HEK293 (cell line): ENCODE data around the gene ANTKMT.

Source experiments
- CTCF ChIA-PET: fragments of 350-600 bp; formaldehyde crosslinking; extraction: SDS; loops from one replicate; lab custom pipeline; 2021; ENCODE audit warnings: antibody characterized with exemption; lab: Yijun Ruan, JAX
- POLR2A ChIA-PET: fragments of 300-600 bp; formaldehyde crosslinking; extraction: SDS; loops from one replicate; lab custom pipeline; 2020; ENCODE audit warnings: antibody characterized with exemption, inconsistent platforms; lab: Yijun Ruan, JAX
- H3K27ac ChIP-seq: fragments of 200-500 bp; sonication (Bioruptor generic); 2 replicates; pipeline ENCODE4 v1.5.1; 2014; ENCODE audit warnings: low read depth, low read length, control low read depth, inconsistent platforms; ENCODE audit errors: extremely low read depth
- H3K36me3 ChIP-seq, 2 experiments: fragments of 200-500 bp in 1 of 2; sonication (Bioruptor generic) in 1 of 2; 1 replicate in 1 of 2; 2 replicates in 1 of 2; pipeline ENCODE4 v1.5.1; 2014 to 2017; ENCODE audit warnings: inconsistent platforms in 2 of 2, low read length in 2 of 2; ENCODE audit not compliant: control insufficient read depth in 2 of 2, insufficient read depth in 1 of 2
- H3K4me1 ChIP-seq: fragments of 200-500 bp; sonication (Bioruptor generic); 2 replicates; pipeline ENCODE4 v1.5.1; 2014; ENCODE audit warnings: mild to moderate bottlenecking, low read length, inconsistent platforms; ENCODE audit not compliant: control insufficient read depth, insufficient read depth
- H3K4me3 ChIP-seq: 2 replicates; pipeline ENCODE4 v1.5.1; 2011; ENCODE audit warnings: low read depth, mild to moderate bottlenecking, control low read depth, low read length, moderate library complexity
- H3K9me3 ChIP-seq: fragments of 200-500 bp; sonication (Bioruptor generic); 2 replicates; pipeline ENCODE4 v1.5.1; 2014; ENCODE audit warnings: low read depth, low read length, inconsistent platforms; ENCODE audit not compliant: control insufficient read depth, insufficient read depth
- BCL11B ChIP-seq: fragments of 450-650 bp; formaldehyde crosslinking; IDR thresholded peaks from 2 replicates; pipeline ENCODE4 v1.5.1; 2016; ENCODE audit warnings: low read depth, missing biosample characterization, missing genetic modification characterization
- EGR2 ChIP-seq: fragments of 450-650 bp; formaldehyde crosslinking; IDR thresholded peaks from 2 replicates; pipeline ENCODE4 v1.5.1; 2016; ENCODE audit warnings: low read depth, missing biosample characterization, missing genetic modification characterization
- HOXD13 ChIP-seq: sonication (generic); formaldehyde crosslinking; IDR thresholded peaks from 2 replicates; pipeline ENCODE4 v1.8.0; 2022; ENCODE audit warnings: missing genetic modification reagents, borderline replicate concordance
- SCRT2 ChIP-seq: fragments of 450-650 bp; formaldehyde crosslinking; IDR thresholded peaks from 2 replicates; pipeline ENCODE4 v1.5.1; 2016; ENCODE audit warnings: missing biosample characterization, missing genetic modification characterization
- ZBTB17 ChIP-seq: fragments of 450-650 bp; formaldehyde crosslinking; IDR thresholded peaks from 2 replicates; pipeline ENCODE4 v1.5.1; 2016; ENCODE audit warnings: missing biosample characterization, missing genetic modification characterization
- ZBTB20 ChIP-seq: fragments of 450-650 bp; formaldehyde crosslinking; IDR thresholded peaks from 2 replicates; pipeline ENCODE4 v1.5.1; 2016; ENCODE audit warnings: missing biosample characterization, missing genetic modification characterization
- ZBTB48 ChIP-seq: fragments of 450-650 bp; formaldehyde crosslinking; IDR thresholded peaks from 2 replicates; pipeline ENCODE4 v1.5.1; 2016; ENCODE audit warnings: missing biosample characterization, missing genetic modification characterization
- ZEB2 ChIP-seq: fragments of 450-650 bp; formaldehyde crosslinking; IDR thresholded peaks from 2 replicates; pipeline ENCODE4 v1.5.1; 2016; ENCODE audit warnings: missing biosample characterization, missing genetic modification characterization
- ZFP37 ChIP-seq: fragments of 450-650 bp; formaldehyde crosslinking; IDR thresholded peaks from 2 replicates; pipeline ENCODE4 v1.5.1; 2016; ENCODE audit warnings: missing biosample characterization, missing genetic modification characterization
- ZNF146 ChIP-seq: fragments of 450-650 bp; formaldehyde crosslinking; IDR thresholded peaks from 2 replicates; pipeline ENCODE4 v1.5.1; 2016; ENCODE audit warnings: missing biosample characterization, missing genetic modification characterization
- ZNF16 ChIP-seq: fragments of 450-650 bp; formaldehyde crosslinking; IDR thresholded peaks from 2 replicates; pipeline ENCODE4 v1.5.1; 2016; ENCODE audit warnings: low read depth, missing biosample characterization, missing genetic modification characterization
- ZNF184 ChIP-seq: fragments of 450-650 bp; IDR thresholded peaks from 2 replicates; pipeline ENCODE4 v1.5.1; 2018; ENCODE audit warnings: missing biosample characterization, mild to moderate bottlenecking, missing genetic modification characterization
- ZNF335 ChIP-seq: fragments of 450-650 bp; formaldehyde crosslinking; conservative IDR thresholded peaks from 2 replicates; pipeline ENCODE4 v1.5.1; 2016; ENCODE audit warnings: missing biosample characterization, missing genetic modification characterization
- ZNF341 ChIP-seq: fragments of 450-650 bp; formaldehyde crosslinking; IDR thresholded peaks from 2 replicates; pipeline ENCODE4; 2016; ENCODE audit warnings: low read depth, missing biosample characterization, missing genetic modification characterization
- ZNF423 ChIP-seq: fragments of 450-650 bp; formaldehyde crosslinking; IDR thresholded peaks from 2 replicates; pipeline ENCODE4 v1.5.1; 2016; ENCODE audit warnings: missing biosample characterization, missing genetic modification characterization
- ZNF629 ChIP-seq: fragments of 450-650 bp; formaldehyde crosslinking; IDR thresholded peaks from 2 replicates; pipeline ENCODE4 v1.5.1; 2017; ENCODE audit warnings: missing biosample characterization, missing genetic modification characterization
- ZNF707 ChIP-seq: fragments of 450-650 bp; formaldehyde crosslinking; IDR thresholded peaks from 2 replicates; pipeline ENCODE4 v1.5.1; 2016; ENCODE audit warnings: missing biosample characterization, missing genetic modification characterization
- TF ChIP-seq, protein P1 (sequence below): fragments of 450-650 bp; formaldehyde crosslinking; IDR thresholded peaks from 2 replicates; pipeline ENCODE4 v1.5.1; 2016; ENCODE audit warnings: missing biosample characterization, missing genetic modification characterization
- TF ChIP-seq, protein P2 (sequence below): fragments of 450-650 bp; formaldehyde crosslinking; IDR thresholded peaks from 2 replicates; pipeline ENCODE4 v1.5.1; 2016; ENCODE audit warnings: missing biosample characterization, missing genetic modification characterization
- TF ChIP-seq, protein P3 (sequence below): fragments of 450-650 bp; formaldehyde crosslinking; IDR thresholded peaks from 2 replicates; pipeline ENCODE4 v1.5.0; 2017; ENCODE audit warnings: missing biosample characterization, missing genetic modification characterization, borderline replicate concordance
- TF ChIP-seq, protein P4 (sequence below): fragments of 450-650 bp; formaldehyde crosslinking; IDR thresholded peaks from 2 replicates; pipeline ENCODE4 v1.5.1; 2017; ENCODE audit warnings: missing biosample characterization, missing genetic modification characterization
- TF ChIP-seq, protein P5 (sequence below): sonication (generic); formaldehyde crosslinking; IDR thresholded peaks from 2 replicates; pipeline ENCODE4 v1.8.1; 2022; ENCODE audit warnings: mild to moderate bottlenecking, moderate library complexity, missing genetic modification reagents
- TF ChIP-seq, protein P6 (sequence below): fragments of 450-650 bp; formaldehyde crosslinking; IDR thresholded peaks from 2 replicates; pipeline ENCODE4 v1.5.1; 2016; ENCODE audit warnings: missing biosample characterization, missing genetic modification characterization

ANTKMT gene

DNA sequence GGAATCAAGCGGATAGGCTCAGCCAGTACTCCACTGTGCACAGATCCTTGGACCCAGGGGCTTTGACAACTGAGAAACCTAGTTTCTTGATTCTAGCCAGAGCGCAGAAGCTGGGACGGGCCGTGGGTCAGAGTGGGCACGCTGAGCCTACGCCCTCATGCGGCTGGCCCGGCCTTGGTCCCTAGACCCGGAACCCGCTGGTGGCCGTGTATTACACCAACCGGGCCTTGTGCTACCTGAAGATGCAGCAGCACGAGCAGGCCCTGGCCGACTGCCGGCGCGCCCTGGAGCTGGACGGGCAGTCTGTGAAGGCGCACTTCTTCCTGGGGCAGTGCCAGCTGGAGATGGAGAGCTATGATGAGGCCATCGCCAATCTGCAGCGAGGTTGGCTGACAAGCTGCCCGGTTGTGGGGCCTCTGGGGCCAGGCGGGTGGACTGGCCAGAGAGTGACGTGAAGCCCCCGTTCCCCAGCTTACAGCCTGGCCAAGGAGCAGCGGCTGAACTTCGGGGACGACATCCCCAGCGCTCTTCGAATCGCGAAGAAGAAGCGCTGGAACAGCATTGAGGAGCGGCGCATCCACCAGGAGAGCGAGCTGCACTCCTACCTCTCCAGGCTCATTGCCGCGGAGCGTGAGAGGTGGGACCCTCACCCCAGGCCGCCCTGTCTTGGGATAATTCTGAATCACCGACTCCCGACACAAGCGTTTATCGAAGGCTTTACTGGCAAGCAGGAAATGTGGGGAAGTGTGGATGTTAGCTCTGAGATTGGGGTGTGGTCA is 39.8 kb upstream of the ANTKMT start:
- H3K4me1 ChIP-seq = peaks cover 14% of the 10 kb centered on the region; the same call in 1 of the 2 replicates
- ChIA-PET CTCF (interaction anchor here (0.6 to 1.1 kb wide), 4 partner anchors 14 to 376 kb away, joined by 3 to 5 read pairs (median 4); no protein-coding TSS in a partner anchor), POLR2A (interaction anchor here (0.6 to 5.4 kb wide), 10 partner anchors 7 to 131 kb away, joined by 3 to 57 read pairs (median 5); partner anchors contain the start of genes ANTKMT, RHOT2, WDR24 and WDR90)
- H3K27ac ChIP-seq = peak overlapping the region; percentile 97
- no peaks in the 10 kb centered on the region for H3K9me3 ChIP-seq
- peak overlapping the region; percentile 82 for H3K4me3 ChIP-seq
- H3K36me3 ChIP-seq = peaks cover 3 to 48% of the 10 kb centered on the region in 2 experiments; a peak in 1 of 3 replicates
- TF ChIP-seq, protein P1, sequence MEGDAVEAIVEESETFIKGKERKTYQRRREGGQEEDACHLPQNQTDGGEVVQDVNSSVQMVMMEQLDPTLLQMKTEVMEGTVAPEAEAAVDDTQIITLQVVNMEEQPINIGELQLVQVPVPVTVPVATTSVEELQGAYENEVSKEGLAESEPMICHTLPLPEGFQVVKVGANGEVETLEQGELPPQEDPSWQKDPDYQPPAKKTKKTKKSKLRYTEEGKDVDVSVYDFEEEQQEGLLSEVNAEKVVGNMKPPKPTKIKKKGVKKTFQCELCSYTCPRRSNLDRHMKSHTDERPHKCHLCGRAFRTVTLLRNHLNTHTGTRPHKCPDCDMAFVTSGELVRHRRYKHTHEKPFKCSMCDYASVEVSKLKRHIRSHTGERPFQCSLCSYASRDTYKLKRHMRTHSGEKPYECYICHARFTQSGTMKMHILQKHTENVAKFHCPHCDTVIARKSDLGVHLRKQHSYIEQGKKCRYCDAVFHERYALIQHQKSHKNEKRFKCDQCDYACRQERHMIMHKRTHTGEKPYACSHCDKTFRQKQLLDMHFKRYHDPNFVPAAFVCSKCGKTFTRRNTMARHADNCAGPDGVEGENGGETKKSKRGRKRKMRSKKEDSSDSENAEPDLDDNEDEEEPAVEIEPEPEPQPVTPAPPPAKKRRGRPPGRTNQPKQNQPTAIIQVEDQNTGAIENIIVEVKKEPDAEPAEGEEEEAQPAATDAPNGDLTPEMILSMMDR (tag by site-specific recombination) = peak; percentile 82
- TF ChIP-seq ZEB2 (no peak), ZNF423 (no peak), ZFP37 (peak; percentile 48; the same call in 1 of the 2 replicates), ZNF341 (peak; percentile 83), ZNF146 (tag by site-specific recombination) (peak; percentile 2; the same call in 1 of the 2 replicates), ZNF184 (tag by site-specific recombination) (no peak), ZNF335 (tag by site-specific recombination) (peak; percentile 95), ZBTB20 (tag by site-specific recombination) (peak; percentile 9; the same call in 1 of the 2 replicates), HOXD13 (CRISPR knock-in tag) (0 out of 2 replicates have a peak, but pooled peaks have one; percentile 11), ZBTB48 (tag by site-specific recombination) (0 out of 2 replicates have a peak, but pooled peaks have one; percentile 42), EGR2 (tag by site-specific recombination) (peak; percentile 17; the same call in 1 of the 2 replicates), ZNF16 (tag by site-specific recombination) (no peak), SCRT2 (tag by site-specific recombination) (0 out of 2 replicates have a peak, but pooled peaks have one; percentile 10), BCL11B (tag by site-specific recombination) (peak; percentile 65), ZNF629 (peak; percentile 76), ZBTB17 (tag by site-specific recombination) (peak; percentile 86), ZNF707 (tag by site-specific recombination) (0 out of 2 replicates have a peak, but pooled peaks have one; percentile 32)
- TF ChIP-seq, protein P2, sequence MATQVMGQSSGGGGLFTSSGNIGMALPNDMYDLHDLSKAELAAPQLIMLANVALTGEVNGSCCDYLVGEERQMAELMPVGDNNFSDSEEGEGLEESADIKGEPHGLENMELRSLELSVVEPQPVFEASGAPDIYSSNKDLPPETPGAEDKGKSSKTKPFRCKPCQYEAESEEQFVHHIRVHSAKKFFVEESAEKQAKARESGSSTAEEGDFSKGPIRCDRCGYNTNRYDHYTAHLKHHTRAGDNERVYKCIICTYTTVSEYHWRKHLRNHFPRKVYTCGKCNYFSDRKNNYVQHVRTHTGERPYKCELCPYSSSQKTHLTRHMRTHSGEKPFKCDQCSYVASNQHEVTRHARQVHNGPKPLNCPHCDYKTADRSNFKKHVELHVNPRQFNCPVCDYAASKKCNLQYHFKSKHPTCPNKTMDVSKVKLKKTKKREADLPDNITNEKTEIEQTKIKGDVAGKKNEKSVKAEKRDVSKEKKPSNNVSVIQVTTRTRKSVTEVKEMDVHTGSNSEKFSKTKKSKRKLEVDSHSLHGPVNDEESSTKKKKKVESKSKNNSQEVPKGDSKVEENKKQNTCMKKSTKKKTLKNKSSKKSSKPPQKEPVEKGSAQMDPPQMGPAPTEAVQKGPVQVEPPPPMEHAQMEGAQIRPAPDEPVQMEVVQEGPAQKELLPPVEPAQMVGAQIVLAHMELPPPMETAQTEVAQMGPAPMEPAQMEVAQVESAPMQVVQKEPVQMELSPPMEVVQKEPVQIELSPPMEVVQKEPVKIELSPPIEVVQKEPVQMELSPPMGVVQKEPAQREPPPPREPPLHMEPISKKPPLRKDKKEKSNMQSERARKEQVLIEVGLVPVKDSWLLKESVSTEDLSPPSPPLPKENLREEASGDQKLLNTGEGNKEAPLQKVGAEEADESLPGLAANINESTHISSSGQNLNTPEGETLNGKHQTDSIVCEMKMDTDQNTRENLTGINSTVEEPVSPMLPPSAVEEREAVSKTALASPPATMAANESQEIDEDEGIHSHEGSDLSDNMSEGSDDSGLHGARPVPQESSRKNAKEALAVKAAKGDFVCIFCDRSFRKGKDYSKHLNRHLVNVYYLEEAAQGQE = peak; percentile 12; the same call in 1 of the 2 replicates
- TF ChIP-seq, protein P3, sequence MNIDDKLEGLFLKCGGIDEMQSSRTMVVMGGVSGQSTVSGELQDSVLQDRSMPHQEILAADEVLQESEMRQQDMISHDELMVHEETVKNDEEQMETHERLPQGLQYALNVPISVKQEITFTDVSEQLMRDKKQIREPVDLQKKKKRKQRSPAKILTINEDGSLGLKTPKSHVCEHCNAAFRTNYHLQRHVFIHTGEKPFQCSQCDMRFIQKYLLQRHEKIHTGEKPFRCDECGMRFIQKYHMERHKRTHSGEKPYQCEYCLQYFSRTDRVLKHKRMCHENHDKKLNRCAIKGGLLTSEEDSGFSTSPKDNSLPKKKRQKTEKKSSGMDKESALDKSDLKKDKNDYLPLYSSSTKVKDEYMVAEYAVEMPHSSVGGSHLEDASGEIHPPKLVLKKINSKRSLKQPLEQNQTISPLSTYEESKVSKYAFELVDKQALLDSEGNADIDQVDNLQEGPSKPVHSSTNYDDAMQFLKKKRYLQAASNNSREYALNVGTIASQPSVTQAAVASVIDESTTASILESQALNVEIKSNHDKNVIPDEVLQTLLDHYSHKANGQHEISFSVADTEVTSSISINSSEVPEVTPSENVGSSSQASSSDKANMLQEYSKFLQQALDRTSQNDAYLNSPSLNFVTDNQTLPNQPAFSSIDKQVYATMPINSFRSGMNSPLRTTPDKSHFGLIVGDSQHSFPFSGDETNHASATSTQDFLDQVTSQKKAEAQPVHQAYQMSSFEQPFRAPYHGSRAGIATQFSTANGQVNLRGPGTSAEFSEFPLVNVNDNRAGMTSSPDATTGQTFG (tag by site-specific recombination) = no peak
- TF ChIP-seq, protein P4, sequence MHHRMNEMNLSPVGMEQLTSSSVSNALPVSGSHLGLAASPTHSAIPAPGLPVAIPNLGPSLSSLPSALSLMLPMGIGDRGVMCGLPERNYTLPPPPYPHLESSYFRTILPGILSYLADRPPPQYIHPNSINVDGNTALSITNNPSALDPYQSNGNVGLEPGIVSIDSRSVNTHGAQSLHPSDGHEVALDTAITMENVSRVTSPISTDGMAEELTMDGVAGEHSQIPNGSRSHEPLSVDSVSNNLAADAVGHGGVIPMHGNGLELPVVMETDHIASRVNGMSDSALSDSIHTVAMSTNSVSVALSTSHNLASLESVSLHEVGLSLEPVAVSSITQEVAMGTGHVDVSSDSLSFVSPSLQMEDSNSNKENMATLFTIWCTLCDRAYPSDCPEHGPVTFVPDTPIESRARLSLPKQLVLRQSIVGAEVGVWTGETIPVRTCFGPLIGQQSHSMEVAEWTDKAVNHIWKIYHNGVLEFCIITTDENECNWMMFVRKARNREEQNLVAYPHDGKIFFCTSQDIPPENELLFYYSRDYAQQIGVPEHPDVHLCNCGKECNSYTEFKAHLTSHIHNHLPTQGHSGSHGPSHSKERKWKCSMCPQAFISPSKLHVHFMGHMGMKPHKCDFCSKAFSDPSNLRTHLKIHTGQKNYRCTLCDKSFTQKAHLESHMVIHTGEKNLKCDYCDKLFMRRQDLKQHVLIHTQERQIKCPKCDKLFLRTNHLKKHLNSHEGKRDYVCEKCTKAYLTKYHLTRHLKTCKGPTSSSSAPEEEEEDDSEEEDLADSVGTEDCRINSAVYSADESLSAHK (tag by site-specific recombination) = no peak
- TF ChIP-seq, protein P5, sequence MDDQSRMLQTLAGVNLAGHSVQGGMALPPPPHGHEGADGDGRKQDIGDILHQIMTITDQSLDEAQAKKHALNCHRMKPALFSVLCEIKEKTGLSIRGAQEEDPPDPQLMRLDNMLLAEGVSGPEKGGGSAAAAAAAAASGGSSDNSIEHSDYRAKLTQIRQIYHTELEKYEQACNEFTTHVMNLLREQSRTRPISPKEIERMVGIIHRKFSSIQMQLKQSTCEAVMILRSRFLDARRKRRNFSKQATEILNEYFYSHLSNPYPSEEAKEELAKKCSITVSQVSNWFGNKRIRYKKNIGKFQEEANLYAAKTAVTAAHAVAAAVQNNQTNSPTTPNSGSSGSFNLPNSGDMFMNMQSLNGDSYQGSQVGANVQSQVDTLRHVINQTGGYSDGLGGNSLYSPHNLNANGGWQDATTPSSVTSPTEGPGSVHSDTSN = peak; percentile 49
- TF ChIP-seq, protein P6, sequence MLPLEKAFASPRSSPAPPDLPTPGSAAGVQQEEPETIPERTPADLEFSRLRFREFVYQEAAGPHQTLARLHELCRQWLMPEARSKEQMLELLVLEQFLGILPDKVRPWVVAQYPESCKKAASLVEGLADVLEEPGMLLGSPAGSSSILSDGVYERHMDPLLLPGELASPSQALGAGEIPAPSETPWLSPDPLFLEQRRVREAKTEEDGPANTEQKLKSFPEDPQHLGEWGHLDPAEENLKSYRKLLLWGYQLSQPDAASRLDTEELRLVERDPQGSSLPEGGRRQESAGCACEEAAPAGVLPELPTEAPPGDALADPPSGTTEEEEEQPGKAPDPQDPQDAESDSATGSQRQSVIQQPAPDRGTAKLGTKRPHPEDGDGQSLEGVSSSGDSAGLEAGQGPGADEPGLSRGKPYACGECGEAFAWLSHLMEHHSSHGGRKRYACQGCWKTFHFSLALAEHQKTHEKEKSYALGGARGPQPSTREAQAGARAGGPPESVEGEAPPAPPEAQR (tag by site-specific recombination) = 0 out of 2 replicates have a peak, but pooled peaks have one; percentile 13
